Activated T-helper 2 cell treated with anti-CD3 and anti-CD28 coated beads, Interferon-gamma antibody, Interleukin-2, Interleukin-4, amounts not matched to agents 10 μg/mL and 5 μg/mL and 100 μg/mL, durations not matched to agents 14 hours and 24 hours and 36 hours (primary cell): ENCODE results near the gene PIK3CG. TPM values are rescaled to one million over a fixed set of nuclear protein-coding genes. Genes with fewer than 3 reads are reported as not detected.
"Not testable (repeated sequence)": the region's sequence is repeated elsewhere in the genome, so short reads cannot be mapped to it uniquely, and the experiment has no call there.

Experiments used
- DNase-seq: peaks from one replicate; pipeline ENCODE4 v3.0.0; 2021; ENCODE audit warnings: low spot score
- H3K27ac Mint-ChIP-seq: one replicate; pipeline ENCODE4 v1.8.0; 2021; ENCODE audit warnings: mixed read lengths
- H3K27me3 Mint-ChIP-seq: one replicate; pipeline ENCODE4 v1.8.0; 2021; ENCODE audit warnings: low read depth, mixed read lengths
- H3K36me3 Mint-ChIP-seq: one replicate; pipeline ENCODE4 v1.8.0; 2021; ENCODE audit warnings: low read depth, mixed read lengths
- H3K4me1 Mint-ChIP-seq: one replicate; pipeline ENCODE4 v1.8.0; 2021; ENCODE audit warnings: low read depth, mixed read lengths
- H3K4me3 Mint-ChIP-seq: one replicate; pipeline ENCODE4 v1.8.0; 2021; ENCODE audit warnings: low read depth, mild to moderate bottlenecking, moderate library complexity, mixed read lengths
- H3K9me3 Mint-ChIP-seq: one replicate; pipeline ENCODE4 v1.8.0; 2021; ENCODE audit warnings: mixed read lengths
- intact Hi-C: fragments of 100-400 bp; cut with micrococcal nuclease; formaldehyde crosslinking; loops from one replicate; pipeline ENCODE4 v1.15.1; 2023
- total RNA-seq: library from RNA; stranded (reverse); gene quantifications from 2 replicates; pipeline ENCODE4 v1.2.3, GENCODE V29; 2022

The PIK3CG gene
- total RNA-seq, 1 donor from 2014 or later = 36.7 TPM

GRCh38 chr7:106936236-106936635, 71.2 kb downstream of the PIK3CG start:
- intact Hi-C loops = no loop called here
- no peak for DNase-seq
- Mint-ChIP-seq H3K4me3 (no peak overlapping the region), H3K9me3 (no peaks in the 10 kb centered on the region), H3K36me3 (no peaks in the 10 kb centered on the region), H3K27ac (no peak overlapping the region), H3K27me3 (no peaks in the 10 kb centered on the region), H3K4me1 (no peaks in the 10 kb centered on the region)

GRCh38 chr7:106938122-106938521, 73.0 kb downstream of the PIK3CG start:
- H3K9me3 Mint-ChIP-seq, intact Hi-C loops, H3K27ac Mint-ChIP-seq, H3K27me3 Mint-ChIP-seq, H3K36me3 Mint-ChIP-seq, DNase-seq, H3K4me1 Mint-ChIP-seq, H3K4me3 Mint-ChIP-seq: not testable (repeated sequence)

- H3K9me3 Mint-ChIP-seq = no peaks in the 10 kb centered on the region
- no peak for DNase-seq
- no peaks in the 10 kb centered on the region for H3K27me3 Mint-ChIP-seq
- no peaks in the 10 kb centered on the region for H3K36me3 Mint-ChIP-seq
- intact Hi-C loops = no loop called here
- no peaks in the 10 kb centered on the region for H3K4me1 Mint-ChIP-seq
- H3K4me3 Mint-ChIP-seq = no peak overlapping the region
- no peak overlapping the region for H3K27ac Mint-ChIP-seq
Observed at GRCh38 chr7:106938803-106939202, 73.7 kb downstream of the PIK3CG start.

- Mint-ChIP-seq H3K4me3 (no peak overlapping the region), H3K36me3 (no peaks in the 10 kb centered on the region), H3K4me1 (no peaks in the 10 kb centered on the region), H3K27ac (no peak overlapping the region), H3K9me3 (no peaks in the 10 kb centered on the region), H3K27me3 (peaks cover 14% of the 10 kb centered on the region)
- no peak for DNase-seq
- intact Hi-C loops = no loop called here
Observed at GRCh38 chr7:106944035-106944665, 79.1 kb downstream of the PIK3CG start.

DNA sequence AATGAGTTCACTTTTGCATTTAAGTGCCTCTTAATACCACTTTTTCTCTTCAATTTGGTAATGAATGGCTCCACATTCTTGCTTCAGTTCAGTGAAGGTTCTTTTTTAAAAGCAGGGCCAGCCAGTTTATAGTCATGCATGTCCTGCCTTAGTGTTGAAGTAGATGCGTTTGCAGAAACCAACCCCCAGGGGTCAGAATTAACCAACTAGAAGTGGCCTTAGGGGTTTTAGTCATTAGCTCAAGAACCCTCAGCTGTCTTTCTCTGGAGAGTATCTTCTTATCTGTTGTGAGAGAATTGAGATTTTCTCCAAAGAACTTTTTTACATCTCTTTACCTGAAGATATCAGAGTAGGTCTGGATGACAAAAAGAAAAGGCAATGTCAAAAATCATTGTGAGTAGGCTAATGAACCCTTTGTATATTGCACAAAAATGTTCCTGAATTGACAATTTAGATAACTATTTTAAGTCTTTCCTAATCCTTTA, 82.2 kb downstream of the PIK3CG start:
- Mint-ChIP-seq H3K27ac (no peak overlapping the region), H3K4me1 (no peaks in the 10 kb centered on the region), H3K36me3 (no peaks in the 10 kb centered on the region), H3K9me3 (no peaks in the 10 kb centered on the region), H3K27me3 (peaks cover 18% of the 10 kb centered on the region), H3K4me3 (no peak overlapping the region)
- intact Hi-C loops = loop anchor here (1.0 kb wide), 1 partner anchor 203 kb away; no protein-coding TSS in a partner anchor
- DNase-seq = no peak

- no peaks in the 10 kb centered on the region for H3K4me1 Mint-ChIP-seq
- intact Hi-C loops = no loop called here
- H3K27ac Mint-ChIP-seq = no peak overlapping the region
- DNase-seq = no peak
- peaks cover 14% of the 10 kb centered on the region for H3K27me3 Mint-ChIP-seq
- no peaks in the 10 kb centered on the region for H3K36me3 Mint-ChIP-seq
- H3K4me3 Mint-ChIP-seq = no peak overlapping the region
- no peaks in the 10 kb centered on the region for H3K9me3 Mint-ChIP-seq
Observed at GRCh38 chr7:106952001-106952657, 87.0 kb downstream of the PIK3CG start.

- DNase-seq = no peak
- Mint-ChIP-seq H3K4me1 (no peaks in the 10 kb centered on the region), H3K4me3 (no peak overlapping the region), H3K27me3 (peaks cover 14% of the 10 kb centered on the region), H3K27ac (no peak overlapping the region), H3K9me3 (no peaks in the 10 kb centered on the region), H3K36me3 (no peaks in the 10 kb centered on the region)
- intact Hi-C loops = no loop called here
Observed at GRCh38 chr7:106952658-106953231, 87.7 kb downstream of the PIK3CG start.

- intact Hi-C loops = no loop called here
- DNase-seq = no peak
- Mint-ChIP-seq H3K9me3 (no peaks in the 10 kb centered on the region), H3K27me3 (peaks cover 4% of the 10 kb centered on the region), H3K4me1 (no peaks in the 10 kb centered on the region), H3K4me3 (no peak overlapping the region), H3K27ac (no peak overlapping the region), H3K36me3 (no peaks in the 10 kb centered on the region)
Observed at GRCh38 chr7:106954840-106955239, 89.8 kb downstream of the PIK3CG start.

DNA sequence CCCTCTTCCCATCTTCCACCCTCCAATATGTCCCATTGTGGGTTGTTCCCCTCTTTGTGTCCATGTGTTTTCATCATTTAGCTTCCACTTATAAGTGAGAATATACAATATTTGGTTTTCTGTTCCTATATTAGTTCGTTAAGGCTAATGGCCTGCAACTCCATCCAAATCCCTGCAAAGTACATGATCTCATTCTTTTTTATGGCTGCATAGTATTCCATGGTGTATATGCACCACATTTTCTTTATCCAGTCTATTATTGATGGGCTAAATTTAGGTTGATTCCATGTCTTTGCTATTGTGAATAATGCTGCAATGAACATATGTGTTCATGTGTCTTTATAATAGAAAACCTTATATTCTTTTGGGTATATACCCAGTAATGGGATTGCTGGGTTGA, 90.8 kb downstream of the PIK3CG start:
- H3K27me3 Mint-ChIP-seq, H3K4me1 Mint-ChIP-seq, intact Hi-C loops, H3K4me3 Mint-ChIP-seq, DNase-seq, H3K9me3 Mint-ChIP-seq, H3K36me3 Mint-ChIP-seq, H3K27ac Mint-ChIP-seq: not testable (repeated sequence)

Other genes starting within 250 kb of the PIK3CG start
- 17.4 and 18.4 TPM in 2 replicates for gene CCDC71L, start 204.1 kb upstream of the PIK3CG start, total RNA-seq
- 0.14 and 0.37 TPM in 2 replicates for gene PRKAR2B, start 179.4 kb downstream of the PIK3CG start, total RNA-seq